Nephron progenitor cell (in vitro differentiated cells): Measurements from ENCODE around the gene OASL.

ENCODE experiments used
- DNase-seq: peaks from one replicate; pipeline ENCODE4 v3.0.0; 2021
- H3K27ac Mint-ChIP-seq: 2 replicates; pipeline ENCODE4 v1.8.0; 2021; ENCODE audit warnings: mild to moderate bottlenecking, moderate library complexity, mixed read lengths
- H3K27me3 Mint-ChIP-seq: 2 replicates; pipeline ENCODE4 v1.8.0; 2021; ENCODE audit warnings: mild to moderate bottlenecking, low read depth, mixed read lengths; ENCODE audit not compliant: poor library complexity
- H3K36me3 Mint-ChIP-seq: 2 replicates; pipeline ENCODE4 v1.8.0; 2021; ENCODE audit warnings: low read depth, mixed read lengths
- H3K4me1 Mint-ChIP-seq: 2 replicates; pipeline ENCODE4 v1.8.0; 2021; ENCODE audit warnings: mixed read lengths
- H3K4me3 Mint-ChIP-seq: 2 replicates; pipeline ENCODE4 v1.8.0; 2021; ENCODE audit warnings: mild to moderate bottlenecking, moderate library complexity, mixed read lengths
- H3K9me3 Mint-ChIP-seq: 2 replicates; pipeline ENCODE4 v1.8.0; 2021; ENCODE audit warnings: mild to moderate bottlenecking, moderate library complexity, mixed read lengths
- TF ChIP-seq, protein P1 (sequence below): fragments of 200-600 bp; sonication (generic); IDR thresholded peaks from 2 replicates; pipeline ENCODE4 v1.5.0; 2021; ENCODE audit warnings: antibody characterized with exemption

The OASL gene

DNA sequence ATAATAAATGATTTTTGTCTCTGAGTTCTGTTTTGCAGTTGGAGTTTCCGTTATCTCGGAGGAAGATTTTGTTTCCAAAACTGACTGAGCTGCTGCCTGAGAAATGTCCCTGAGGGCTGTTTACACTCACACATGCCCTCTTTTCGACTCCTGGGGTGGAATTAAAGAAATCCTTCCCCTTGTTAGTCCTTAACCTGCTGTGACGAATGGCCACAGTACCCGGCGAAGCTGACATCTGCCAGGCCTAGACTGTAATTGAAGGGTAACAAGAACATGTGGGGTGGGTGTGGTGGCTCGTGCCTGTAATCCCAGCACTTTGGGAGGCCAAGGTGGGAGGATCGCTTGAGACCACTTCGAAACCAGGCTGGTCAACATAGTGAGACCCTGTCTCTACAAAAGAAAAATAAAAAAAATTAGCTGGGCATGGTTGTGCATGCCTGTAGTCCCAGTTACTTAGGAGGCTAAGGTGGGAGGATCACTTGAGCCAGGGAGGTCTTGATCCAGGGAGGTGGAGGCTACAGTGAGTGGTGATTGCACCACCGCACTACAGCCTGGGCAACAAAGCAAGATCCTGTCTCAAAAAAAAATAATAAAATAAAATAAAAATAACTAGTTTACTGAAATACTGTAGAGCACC lies 8.4 kb downstream of the OASL start:
- DNase-seq = no peak
- H3K9me3 Mint-ChIP-seq = no peaks in the 10 kb centered on the region
- H3K4me3 Mint-ChIP-seq = no peak overlapping the region
- H3K27me3 Mint-ChIP-seq = peaks cover 18% of the 10 kb centered on the region
- no peaks in the 10 kb centered on the region for H3K36me3 Mint-ChIP-seq
- H3K4me1 Mint-ChIP-seq = peaks cover 6% of the 10 kb centered on the region
- TF ChIP-seq, protein P1, sequence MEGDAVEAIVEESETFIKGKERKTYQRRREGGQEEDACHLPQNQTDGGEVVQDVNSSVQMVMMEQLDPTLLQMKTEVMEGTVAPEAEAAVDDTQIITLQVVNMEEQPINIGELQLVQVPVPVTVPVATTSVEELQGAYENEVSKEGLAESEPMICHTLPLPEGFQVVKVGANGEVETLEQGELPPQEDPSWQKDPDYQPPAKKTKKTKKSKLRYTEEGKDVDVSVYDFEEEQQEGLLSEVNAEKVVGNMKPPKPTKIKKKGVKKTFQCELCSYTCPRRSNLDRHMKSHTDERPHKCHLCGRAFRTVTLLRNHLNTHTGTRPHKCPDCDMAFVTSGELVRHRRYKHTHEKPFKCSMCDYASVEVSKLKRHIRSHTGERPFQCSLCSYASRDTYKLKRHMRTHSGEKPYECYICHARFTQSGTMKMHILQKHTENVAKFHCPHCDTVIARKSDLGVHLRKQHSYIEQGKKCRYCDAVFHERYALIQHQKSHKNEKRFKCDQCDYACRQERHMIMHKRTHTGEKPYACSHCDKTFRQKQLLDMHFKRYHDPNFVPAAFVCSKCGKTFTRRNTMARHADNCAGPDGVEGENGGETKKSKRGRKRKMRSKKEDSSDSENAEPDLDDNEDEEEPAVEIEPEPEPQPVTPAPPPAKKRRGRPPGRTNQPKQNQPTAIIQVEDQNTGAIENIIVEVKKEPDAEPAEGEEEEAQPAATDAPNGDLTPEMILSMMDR = no peak
- H3K27ac Mint-ChIP-seq = peak overlapping the region; percentile 48

DNA sequence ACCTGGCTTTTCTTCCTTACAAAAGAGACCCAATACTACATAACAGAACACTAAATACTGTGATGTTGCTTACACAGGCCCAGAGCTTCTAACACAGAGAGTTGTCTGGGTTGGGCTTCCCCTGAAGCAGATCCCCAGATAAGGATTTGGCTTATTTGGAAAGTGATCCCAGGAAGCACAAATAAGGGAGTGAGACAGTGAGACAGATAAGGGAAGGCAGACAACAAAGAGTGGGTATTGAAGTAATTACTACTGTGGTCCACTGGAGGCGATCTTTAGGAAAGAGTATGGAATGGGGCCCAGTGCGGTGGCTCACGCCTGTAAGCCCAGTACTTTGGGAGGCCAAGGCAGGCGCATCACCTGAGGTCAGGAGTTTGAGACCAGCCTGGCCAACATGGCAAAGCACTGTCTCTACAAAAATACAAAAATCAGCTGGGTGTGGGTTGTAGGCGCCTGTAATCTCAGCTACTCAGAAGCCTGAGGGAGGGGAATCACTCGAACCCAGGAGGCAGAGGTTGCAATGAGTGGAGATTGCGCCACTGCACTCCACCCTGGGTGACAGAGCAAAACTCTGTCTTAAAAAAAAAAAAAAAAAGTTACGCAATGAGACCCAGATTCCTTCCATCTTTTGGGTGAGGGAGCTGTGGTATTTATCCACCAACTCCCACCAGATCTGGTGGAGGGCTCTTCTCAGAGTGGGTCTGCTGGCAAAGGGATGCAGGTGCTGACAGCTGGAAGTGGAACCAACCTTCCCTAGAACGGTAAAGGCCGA lies 12.6 kb downstream of the OASL start:
- no peak overlapping the region for H3K27ac Mint-ChIP-seq
- H3K9me3 Mint-ChIP-seq = no peaks in the 10 kb centered on the region
- no peaks in the 10 kb centered on the region for H3K36me3 Mint-ChIP-seq
- TF ChIP-seq, protein P1 = no peak
- H3K4me1 Mint-ChIP-seq = no peaks in the 10 kb centered on the region
- no peak overlapping the region for H3K4me3 Mint-ChIP-seq
- DNase-seq = no peak
- peaks cover 7% of the 10 kb centered on the region for H3K27me3 Mint-ChIP-seq

DNA sequence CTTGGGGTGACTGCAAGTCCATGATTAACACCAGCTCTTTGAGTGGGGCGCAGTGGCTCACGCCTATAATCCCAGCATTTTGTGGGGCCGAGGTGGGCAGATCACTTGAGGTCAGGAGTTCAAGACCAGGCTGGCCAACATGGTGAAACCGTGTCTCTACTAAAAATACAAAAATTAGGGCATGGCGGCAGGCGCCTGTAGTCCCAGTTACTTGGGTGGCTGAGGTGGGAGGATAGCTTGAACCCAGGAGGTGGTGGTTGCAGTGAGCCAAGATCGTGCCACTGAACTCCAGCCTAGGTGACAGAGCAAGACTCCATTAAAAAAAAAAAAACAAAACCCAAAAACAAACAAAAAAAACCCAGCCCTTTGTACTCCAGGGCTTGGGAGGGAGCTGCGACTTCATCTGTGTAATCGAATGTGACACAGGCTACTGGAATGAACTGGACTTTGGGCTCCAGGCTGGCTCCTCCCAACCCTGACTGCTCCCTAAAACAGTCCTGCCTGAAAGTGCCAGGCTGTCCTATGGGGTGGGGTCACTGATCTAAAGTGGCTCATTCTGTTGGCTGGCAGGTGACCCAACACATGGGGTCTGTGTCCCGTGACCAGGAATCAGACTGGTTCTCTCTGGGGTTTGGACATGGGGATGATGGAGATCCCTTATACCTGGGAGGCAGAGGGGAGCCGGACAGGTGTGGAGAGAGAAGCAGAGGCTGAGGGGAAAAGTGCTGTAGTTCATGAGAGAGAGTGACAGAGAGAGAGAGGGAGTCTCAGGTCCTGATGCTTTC lies 13.4 kb downstream of the OASL start:
- H3K36me3 Mint-ChIP-seq = no peaks in the 10 kb centered on the region
- H3K27ac Mint-ChIP-seq = no peak overlapping the region
- H3K4me1 Mint-ChIP-seq = no peaks in the 10 kb centered on the region
- DNase-seq = no peak
- H3K27me3 Mint-ChIP-seq = peaks cover 11% of the 10 kb centered on the region
- H3K9me3 Mint-ChIP-seq = no peaks in the 10 kb centered on the region
- TF ChIP-seq, protein P1 = no peak
- H3K4me3 Mint-ChIP-seq = no peak overlapping the region

DNA sequence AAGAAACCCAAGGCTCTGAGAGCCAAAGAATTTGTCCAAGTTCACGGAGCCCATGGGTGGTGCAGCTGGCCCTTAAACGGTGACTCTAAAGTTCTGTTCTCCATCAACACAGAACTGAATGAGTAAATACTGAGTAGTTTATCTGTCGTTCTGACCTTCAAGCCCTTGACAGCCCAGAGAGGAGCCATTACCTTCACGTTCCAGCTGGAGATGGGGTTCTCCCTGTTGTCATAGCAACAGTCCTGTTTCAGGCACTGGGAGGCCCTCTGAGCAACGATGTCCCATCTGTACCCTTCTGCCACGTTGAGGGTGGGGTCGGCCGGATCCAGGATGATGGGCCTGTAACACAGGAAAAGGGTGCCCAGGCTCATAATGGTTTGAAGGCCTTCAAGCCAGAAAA lies 15.2 kb downstream of the OASL start:
- H3K36me3 Mint-ChIP-seq = no peaks in the 10 kb centered on the region
- DNase-seq = no peak
- H3K27ac Mint-ChIP-seq = no peak overlapping the region
- H3K27me3 Mint-ChIP-seq = peaks cover 11% of the 10 kb centered on the region
- TF ChIP-seq, protein P1 = no peak
- no peak overlapping the region for H3K4me3 Mint-ChIP-seq
- H3K4me1 Mint-ChIP-seq = no peaks in the 10 kb centered on the region
- H3K9me3 Mint-ChIP-seq = no peaks in the 10 kb centered on the region

DNA sequence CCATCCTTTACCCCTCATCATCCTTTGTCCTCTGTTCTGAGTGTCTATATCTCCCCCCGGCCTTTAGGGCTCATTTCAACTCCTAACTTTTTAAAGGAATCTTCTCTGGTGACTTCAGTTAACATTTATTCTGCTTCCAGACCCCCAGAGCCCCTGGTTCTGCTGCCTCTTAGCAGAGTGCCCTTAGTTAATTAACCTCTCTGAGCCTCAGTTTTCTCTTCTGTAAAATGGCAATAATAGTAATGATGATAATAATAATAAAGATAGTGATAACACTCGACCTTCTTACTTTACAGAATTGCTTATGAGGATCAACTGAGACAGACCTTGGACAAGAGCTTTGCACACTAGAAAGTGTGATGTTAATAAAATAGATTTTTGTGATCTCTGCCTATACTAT lies 16.3 kb downstream of the OASL start:
- no peak for DNase-seq
- Mint-ChIP-seq H3K9me3 (no peaks in the 10 kb centered on the region), H3K36me3 (no peaks in the 10 kb centered on the region), H3K4me3 (no peak overlapping the region), H3K27me3 (peaks cover 14% of the 10 kb centered on the region), H3K4me1 (no peaks in the 10 kb centered on the region), H3K27ac (no peak overlapping the region)
- TF ChIP-seq, protein P1 = no peak
